GM11168 (cell line): ENCODE data around the gene PDS5B.

Experiments
- in situ Hi-C: fragments of 300-500 bp; cut with MboI; formaldehyde crosslinking; loops from one replicate; pipeline ENCODE4 v1.12.0; 2022; ENCODE audit warnings: low sequenced_read_pairs; ENCODE audit not compliant: unreplicated experiment

Gene PDS5B

GRCh38 chr13:32587011-32587810 is 959 bp downstream of the PDS5B start:
- in situ Hi-C loops = loop anchor here (10.0 to 25.0 kb wide), 3 partner anchors 202 to 950 kb away; no protein-coding TSS in a partner anchor

DNA sequence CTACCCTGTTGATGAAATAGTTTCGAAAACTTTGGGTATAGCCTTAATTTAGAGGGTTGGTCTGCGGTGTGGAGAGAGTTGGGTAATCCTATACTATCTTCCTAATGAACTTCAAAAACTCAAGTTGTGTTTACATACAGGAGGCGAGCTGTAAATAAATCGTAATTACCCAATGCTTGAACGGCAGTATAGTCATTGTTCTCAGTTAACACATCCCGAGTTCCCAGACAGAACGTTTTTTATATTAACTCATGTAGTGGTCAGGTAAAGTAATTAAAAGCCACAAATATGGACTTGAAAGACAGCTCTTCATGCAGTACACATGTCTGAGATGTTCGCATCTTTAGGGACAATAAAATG is 1.5 kb downstream of the PDS5B start:
- in situ Hi-C loops = loop anchor here (10.0 to 25.0 kb wide), 3 partner anchors 203 to 950 kb away; no protein-coding TSS in a partner anchor

GRCh38 chr13:32588736-32589135 is 2.5 kb downstream of the PDS5B start:
- in situ Hi-C loops = loop anchor here (10.0 to 25.0 kb wide), 3 partner anchors 204 to 949 kb away; no protein-coding TSS in a partner anchor

DNA sequence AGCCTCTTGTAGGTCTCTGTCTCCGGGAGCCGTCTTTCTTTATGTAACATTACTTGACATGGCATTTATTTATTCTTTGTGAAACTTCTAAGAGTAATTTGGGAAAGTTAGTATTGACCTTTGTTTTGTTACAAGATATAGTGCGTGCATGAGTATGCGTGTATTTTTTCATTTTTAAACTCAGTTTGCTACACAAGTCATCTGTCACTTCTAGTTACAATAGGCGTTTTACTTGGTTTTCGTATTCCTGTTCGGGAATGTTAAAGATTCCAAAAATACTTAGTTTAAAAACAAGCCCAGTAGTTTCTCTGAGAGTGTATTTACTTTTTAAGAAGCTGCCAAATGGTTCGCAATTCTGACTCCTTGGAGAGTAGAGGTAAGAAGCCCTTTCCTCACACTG is 3.2 kb downstream of the PDS5B start:
- in situ Hi-C loops = loop anchor here (10.0 to 25.0 kb wide), 3 partner anchors 205 to 948 kb away; no protein-coding TSS in a partner anchor

DNA sequence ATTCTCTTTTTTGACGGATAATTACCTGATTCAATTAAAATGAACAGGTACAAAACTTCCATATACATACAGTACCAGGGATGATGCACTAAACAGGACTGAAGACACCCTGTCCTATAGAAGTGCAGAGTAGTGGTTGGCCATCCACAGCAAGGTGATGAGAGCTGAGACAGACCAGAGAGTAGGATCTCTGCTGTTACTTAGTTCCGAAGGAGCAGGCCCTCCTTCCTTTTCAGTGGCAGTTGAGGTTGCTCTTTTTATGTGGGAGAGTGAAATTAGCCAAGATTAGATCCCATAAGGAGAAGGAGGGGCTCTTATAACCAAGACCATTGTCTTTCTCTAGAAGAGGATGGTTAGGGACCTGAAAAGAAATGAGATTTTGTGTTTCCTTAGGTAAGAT is 4.0 kb downstream of the PDS5B start:
- in situ Hi-C loops = loop anchor here (25.0 kb wide), 1 partner anchor 947 kb away; no protein-coding TSS in a partner anchor

DNA sequence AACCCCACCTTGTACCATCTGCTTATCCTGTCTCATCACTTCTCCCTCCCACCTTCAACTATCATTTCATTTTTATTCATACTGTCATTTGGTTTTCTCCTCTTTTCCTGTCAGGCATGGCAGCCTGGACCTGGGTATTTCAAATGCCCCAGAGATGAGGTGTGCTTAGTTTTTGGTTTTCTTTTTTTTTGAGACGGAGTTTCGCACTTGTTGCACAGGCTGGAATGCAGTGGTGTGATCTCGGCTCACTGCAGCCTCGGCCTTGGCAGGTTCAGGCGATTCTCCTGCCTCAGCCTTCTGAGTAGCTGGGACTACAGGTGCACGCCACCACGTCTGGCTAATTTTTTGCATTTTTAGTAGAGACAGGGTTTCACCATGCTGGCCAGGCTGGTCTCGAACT is 5.8 kb downstream of the PDS5B start:
- in situ Hi-C loops = loop anchor here (25.0 kb wide), 1 partner anchor 945 kb away; no protein-coding TSS in a partner anchor

DNA sequence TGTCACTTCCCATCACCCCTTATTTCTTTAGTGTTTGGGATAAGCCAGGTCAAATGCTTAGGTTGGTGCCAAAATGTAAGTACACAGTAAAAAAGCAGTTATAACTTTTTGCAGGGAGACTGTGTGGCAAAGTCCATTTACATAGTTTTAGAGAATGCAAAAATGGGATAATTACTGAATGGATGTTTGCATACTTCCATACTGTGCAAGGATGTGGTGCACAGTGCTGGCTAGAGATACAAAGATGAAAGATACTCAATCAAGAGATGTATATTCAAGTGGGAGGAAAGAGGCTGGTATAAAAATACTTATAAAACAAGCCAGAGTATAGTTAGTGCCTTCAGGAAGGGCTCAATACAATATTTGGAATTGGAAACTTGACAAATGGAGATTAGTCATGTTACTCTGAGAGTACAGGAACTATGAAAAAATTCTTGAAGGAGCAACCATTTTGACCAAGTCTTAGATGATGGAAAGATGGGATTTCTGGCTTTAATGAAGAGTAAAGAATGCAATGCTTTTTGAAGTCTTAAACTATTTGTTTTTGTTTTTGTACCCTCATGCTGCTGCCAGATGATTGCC is 8.0 kb downstream of the PDS5B start:
- in situ Hi-C loops = loop anchor here (25.0 kb wide), 1 partner anchor 943 kb away; no protein-coding TSS in a partner anchor

GRCh38 chr13:32595306-32595705 is 9.1 kb downstream of the PDS5B start:
- in situ Hi-C loops = loop anchor here (25.0 kb wide), 1 partner anchor 942 kb away; no protein-coding TSS in a partner anchor

- in situ Hi-C loops = no loop called here
Observed at GRCh38 chr13:32600890-32601289, 14.6 kb downstream of the PDS5B start.

DNA sequence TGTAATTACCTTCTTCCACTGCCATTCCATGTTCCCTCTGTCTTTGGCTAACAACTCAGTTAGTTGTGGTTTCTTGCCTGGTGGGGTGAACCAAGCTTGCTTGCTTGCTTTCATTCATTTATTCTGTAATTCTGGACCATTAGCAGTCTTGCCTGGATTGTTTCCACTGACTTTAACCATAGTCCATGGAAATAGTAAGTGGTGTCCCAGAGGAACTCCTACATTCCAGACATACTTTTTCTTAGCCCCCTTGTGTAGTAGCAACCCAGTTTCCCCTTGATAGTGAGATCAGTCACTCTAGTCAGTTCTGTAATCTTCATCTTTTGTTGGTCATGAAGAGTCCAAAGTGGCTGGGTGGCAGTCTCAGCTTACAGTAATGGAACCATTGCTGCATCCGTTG is 23.2 kb downstream of the PDS5B start:
- in situ Hi-C loops = no loop called here

GRCh38 chr13:32610538-32610937 is 24.3 kb downstream of the PDS5B start:
- in situ Hi-C loops = no loop called here

DNA sequence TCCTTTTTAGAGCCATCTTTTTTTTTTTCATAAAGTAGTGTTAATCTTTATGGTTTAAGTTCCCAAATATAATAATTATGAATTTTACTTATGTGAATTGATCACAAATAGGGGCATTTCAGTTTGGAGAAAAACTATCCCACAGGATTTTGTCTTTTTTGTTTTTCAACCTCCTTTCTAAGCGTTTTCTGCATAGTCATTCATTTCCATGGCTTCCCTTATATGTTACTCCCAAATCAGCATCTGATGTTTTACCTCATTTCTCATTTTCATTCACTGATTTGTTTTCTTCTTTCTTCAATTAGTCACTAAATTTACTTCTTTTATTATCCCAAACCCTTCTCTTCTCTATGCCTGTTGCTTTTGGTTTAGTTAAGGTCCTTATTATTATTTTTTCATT is 24.7 kb downstream of the PDS5B start:
- in situ Hi-C loops = no loop called here

GRCh38 chr13:32616883-32617511 is 30.7 kb downstream of the PDS5B start:
- in situ Hi-C loops = no loop called here

GRCh38 chr13:32622827-32623226 is 36.6 kb downstream of the PDS5B start:
- in situ Hi-C loops = no loop called here

DNA sequence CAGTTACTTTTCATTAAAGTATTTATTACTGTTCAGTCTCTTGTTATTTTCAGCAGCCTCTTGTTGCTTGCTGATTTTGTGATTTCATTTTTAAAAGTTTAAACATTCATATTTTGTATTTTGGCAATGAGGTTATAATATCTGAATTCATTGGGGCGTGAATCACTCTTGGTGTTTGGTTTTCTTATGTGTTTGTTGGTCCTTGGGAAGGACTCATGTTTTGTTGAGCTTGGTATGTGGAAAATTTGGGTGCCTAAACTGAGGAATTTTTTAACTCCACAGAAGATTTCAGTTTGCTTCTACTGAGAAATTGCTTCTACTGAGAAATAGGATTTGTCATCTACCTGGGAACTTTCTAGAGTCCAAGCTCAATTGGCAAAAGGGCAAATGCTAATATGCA is 38.2 kb downstream of the PDS5B start:
- in situ Hi-C loops = no loop called here

DNA sequence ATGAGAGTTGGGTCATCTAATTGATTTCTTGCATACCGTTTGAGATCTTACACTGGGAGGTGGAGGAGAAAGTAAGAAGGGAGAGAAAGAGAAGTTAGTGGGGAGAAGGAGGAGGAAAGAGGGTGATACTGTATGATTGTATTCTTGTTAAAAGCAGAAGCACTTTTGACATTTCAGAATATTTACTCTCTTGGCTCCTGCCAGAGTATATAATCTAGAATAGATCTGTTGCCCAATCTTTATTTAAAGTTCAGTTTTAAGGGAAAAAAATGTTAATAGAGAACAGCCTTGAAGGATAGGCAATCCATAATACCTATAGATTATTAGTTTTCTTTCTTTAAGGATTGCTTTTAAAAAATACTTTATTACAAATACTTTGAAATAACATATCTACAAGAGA is 41.5 kb downstream of the PDS5B start:
- in situ Hi-C loops = no loop called here

- in situ Hi-C loops = no loop called here
Observed at GRCh38 chr13:32629313-32629712, 43.1 kb downstream of the PDS5B start.

DNA sequence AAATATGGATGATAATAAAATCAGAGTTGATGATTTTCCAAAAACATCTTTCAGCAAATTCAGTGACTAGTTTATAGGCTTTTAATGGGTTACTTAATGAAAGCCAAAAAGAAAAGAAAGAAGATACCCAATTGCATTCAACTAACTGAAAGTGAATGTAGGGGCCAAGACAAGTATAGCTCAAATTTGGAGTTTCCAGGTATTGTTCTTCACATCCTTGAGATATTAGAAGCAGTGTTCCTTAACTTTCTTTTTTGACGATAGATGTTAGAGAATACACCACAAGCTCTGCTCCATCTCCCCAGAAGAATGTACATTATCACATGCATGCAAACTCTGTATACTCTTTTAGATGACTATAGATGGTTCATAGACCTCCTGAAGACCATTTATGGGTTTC is 43.6 kb downstream of the PDS5B start:
- in situ Hi-C loops = no loop called here

DNA sequence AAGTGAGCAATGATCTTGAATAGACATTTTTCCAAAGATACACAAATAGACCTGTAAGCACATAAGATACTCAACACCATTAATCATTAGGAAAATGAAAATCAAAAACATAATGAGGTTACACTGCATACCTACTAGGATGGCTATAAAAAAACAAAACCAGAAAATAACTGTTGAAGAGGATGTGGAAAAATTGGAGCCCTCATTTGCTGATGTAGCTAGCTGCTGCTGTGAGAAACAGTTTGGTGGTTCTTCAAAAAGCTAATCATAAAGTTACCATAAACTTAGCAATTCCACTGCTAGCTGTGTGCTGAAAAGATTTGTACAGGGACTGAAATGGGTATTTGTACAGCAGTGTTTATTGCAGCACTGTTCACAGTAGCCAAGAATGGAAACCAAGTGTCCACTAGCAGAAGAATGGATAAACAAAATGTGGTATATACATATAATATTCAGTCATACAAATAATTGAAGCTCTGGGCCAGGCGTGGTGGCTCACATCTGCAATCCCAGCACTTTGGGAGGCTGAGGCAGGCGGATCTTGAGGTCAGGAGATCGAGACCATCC is 46.2 kb downstream of the PDS5B start:
- in situ Hi-C loops = no loop called here

GRCh38 chr13:32636711-32637110 is 50.5 kb downstream of the PDS5B start:
- in situ Hi-C loops = no loop called here

DNA sequence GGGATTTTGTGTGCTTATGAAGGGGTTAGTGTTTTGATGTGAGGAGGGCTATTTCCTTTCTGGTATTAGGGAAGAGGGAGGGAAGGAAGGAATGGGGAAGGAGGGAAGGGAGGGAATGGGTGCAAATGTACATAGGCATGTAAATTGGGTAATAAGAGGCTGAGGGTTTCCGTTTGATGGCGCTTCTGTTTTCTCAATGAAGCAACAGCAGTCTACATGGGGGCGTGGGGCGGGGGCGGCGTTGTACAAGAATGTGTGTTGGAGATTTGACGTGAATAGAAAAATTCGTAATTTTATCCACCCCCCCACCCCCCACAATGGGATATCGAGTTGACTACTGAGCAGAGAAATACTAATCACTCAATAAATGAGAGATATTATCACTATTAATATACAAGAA is 52.5 kb downstream of the PDS5B start:
- in situ Hi-C loops = no loop called here
